Progenitor cell of endocrine pancreas (in vitro differentiated cells): ENCODE data around the gene GRN. TPM values are rescaled to one million over a fixed set of nuclear protein-coding genes. Genes with fewer than 3 reads are reported as not detected.

Experiments
- DNase-seq: peaks from one replicate; pipeline ENCODE4 v3.0.0; 2021; ENCODE audit warnings: low spot score; ENCODE audit not compliant: unreplicated experiment
- H3K27ac Mint-ChIP-seq: 2 replicates; pipeline ENCODE4 v1.8.0; 2021; ENCODE audit warnings: mild to moderate bottlenecking, moderate library complexity, mixed read lengths
- H3K27me3 Mint-ChIP-seq: 2 replicates; pipeline ENCODE4 v1.8.0; 2021; ENCODE audit warnings: mixed read lengths
- H3K36me3 Mint-ChIP-seq: 2 replicates; pipeline ENCODE4 v1.8.0; 2022; ENCODE audit warnings: mixed read lengths; ENCODE audit not compliant: insufficient read depth
- H3K4me1 Mint-ChIP-seq: 2 replicates; pipeline ENCODE4 v1.8.0; 2021; ENCODE audit warnings: low read depth, mixed read lengths
- H3K4me3 Mint-ChIP-seq: 2 replicates; pipeline ENCODE4 v1.8.0; 2021; ENCODE audit warnings: low read depth, mild to moderate bottlenecking, moderate library complexity, mixed read lengths
- H3K9me3 Mint-ChIP-seq: 2 replicates; pipeline ENCODE4 v1.8.0; 2021; ENCODE audit warnings: low read depth, mixed read lengths
- total RNA-seq: library from RNA; stranded (reverse); gene quantifications from 2 replicates; pipeline ENCODE4 v1.2.1, GENCODE V29; 2021
- TF ChIP-seq, protein P1 (sequence below): fragments of 200-600 bp; sonication (generic); IDR thresholded peaks from one replicate; pipeline ENCODE4 v1.5.0; 2021; ENCODE audit warnings: antibody characterized with exemption, mild to moderate bottlenecking; ENCODE audit not compliant: unreplicated experiment

The GRN gene
- total RNA-seq, 1 donor from 2014 or later, result 99.7 TPM

DNA sequence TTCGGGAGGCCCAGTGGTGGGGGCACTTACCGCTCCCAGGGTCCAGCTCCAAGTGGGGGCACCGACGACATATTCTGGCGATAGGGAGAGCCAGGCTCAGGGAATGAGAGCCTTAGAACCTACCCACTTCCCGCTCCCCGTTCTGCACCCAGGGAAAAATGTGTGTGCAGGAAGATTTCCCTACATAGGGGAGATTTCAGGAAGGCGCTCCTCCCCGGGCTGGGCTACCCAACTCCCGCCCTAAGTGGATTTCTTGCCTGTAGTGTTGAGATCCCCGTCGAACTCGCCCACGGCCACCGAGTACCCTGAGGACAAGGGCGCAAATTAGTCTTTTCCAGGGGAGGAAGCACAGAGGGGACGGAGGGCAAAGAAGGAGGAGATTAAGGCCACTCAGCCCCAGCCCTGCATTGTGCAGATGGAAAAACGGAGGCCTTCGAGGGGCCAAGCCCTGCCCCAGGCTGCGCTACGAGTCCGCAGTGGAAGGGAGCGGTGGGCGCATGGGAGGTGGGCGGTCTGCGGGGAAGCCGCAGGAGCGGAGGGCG is 39.2 kb downstream of the GRN start:
- H3K4me1 Mint-ChIP-seq, result peaks cover 3% of the 10 kb centered on the region
- H3K4me3 Mint-ChIP-seq, result peak overlapping the region; percentile 44
- peak; percentile 24 for DNase-seq
- no peak overlapping the region for H3K27ac Mint-ChIP-seq
- peaks cover 44% of the 10 kb centered on the region for H3K27me3 Mint-ChIP-seq
- no peaks in the 10 kb centered on the region for H3K9me3 Mint-ChIP-seq
- H3K36me3 Mint-ChIP-seq, result no peaks in the 10 kb centered on the region
- TF ChIP-seq, protein P1, sequence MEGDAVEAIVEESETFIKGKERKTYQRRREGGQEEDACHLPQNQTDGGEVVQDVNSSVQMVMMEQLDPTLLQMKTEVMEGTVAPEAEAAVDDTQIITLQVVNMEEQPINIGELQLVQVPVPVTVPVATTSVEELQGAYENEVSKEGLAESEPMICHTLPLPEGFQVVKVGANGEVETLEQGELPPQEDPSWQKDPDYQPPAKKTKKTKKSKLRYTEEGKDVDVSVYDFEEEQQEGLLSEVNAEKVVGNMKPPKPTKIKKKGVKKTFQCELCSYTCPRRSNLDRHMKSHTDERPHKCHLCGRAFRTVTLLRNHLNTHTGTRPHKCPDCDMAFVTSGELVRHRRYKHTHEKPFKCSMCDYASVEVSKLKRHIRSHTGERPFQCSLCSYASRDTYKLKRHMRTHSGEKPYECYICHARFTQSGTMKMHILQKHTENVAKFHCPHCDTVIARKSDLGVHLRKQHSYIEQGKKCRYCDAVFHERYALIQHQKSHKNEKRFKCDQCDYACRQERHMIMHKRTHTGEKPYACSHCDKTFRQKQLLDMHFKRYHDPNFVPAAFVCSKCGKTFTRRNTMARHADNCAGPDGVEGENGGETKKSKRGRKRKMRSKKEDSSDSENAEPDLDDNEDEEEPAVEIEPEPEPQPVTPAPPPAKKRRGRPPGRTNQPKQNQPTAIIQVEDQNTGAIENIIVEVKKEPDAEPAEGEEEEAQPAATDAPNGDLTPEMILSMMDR, result no peak

DNA sequence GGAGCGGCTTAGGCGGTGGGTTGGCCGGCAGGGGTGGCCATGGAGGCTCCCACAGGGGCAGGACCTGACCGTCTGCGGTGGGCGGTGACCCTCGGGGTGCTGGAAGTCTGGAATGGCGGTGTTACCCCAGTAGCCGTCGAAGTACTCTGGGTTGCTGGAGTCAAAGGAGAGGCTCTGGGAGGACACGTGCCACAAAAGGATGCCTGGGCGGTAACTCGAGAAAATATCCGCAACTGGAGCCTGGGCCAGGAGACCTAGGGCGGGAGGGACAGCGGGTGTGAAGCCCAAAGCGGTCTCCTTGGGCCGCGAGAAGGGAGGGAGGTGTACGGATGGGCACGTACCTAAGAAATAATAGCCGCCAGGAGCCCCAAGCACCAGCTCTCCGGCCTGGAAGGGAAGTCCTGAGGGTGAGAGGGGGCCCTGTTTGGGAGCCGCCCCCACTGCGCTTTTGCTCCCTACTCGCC is 39.8 kb downstream of the GRN start:
- TF ChIP-seq, protein P1, result no peak
- peaks cover 44% of the 10 kb centered on the region for H3K27me3 Mint-ChIP-seq
- peaks cover 3% of the 10 kb centered on the region for H3K4me1 Mint-ChIP-seq
- no peaks in the 10 kb centered on the region for H3K9me3 Mint-ChIP-seq
- no peak overlapping the region for H3K27ac Mint-ChIP-seq
- no peaks in the 10 kb centered on the region for H3K36me3 Mint-ChIP-seq
- DNase-seq, result no peak
- H3K4me3 Mint-ChIP-seq, result peak overlapping the region; percentile 63

DNA sequence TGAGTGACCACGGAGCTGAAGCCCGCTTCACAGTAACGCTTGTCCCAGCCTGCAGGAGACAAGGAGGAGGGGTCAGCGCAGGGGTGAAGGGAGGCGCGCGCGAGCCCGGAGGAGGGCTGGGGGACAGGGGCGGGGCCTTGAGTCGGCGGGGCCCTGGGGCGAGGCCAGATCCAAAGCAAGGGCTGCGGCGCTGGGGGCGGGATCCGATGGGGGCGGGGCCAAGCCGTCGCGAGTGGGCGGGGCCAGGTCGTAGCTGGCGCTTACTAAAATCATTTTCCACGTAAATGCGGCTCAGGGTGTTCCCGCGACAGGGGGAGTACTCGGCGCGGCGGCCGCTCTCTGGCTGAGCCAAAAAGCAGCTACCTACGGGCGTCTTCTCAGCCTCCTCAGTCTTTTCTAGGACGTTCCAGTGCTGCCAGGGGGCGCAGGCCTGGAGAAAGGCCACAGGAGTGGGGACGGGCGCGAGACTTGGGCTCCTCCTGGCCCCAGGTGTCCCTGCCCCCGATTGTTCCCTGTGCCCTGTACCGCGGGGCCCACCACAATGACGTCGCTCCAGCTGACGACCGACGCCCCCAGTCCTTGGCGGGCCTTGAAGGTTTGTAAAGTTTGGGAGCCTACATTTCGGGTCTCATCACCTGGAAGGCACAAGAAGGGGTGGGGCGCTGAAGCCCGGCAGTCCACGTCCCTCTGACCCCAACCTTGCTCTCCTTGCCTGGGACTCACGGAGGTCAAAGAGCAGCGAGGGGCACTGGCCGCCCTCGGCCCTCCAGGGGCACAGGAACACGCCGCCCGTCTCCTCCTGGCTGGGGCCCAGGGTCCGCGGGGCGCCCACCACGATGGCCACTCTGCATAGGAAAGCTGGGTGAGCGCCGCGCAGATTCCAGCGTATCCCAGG is 40.4 kb downstream of the GRN start:
- no peaks in the 10 kb centered on the region for H3K36me3 Mint-ChIP-seq
- peaks cover 7% of the 10 kb centered on the region for H3K4me1 Mint-ChIP-seq
- peak; percentile 69 for DNase-seq
- H3K9me3 Mint-ChIP-seq, result no peaks in the 10 kb centered on the region
- peaks cover 44% of the 10 kb centered on the region for H3K27me3 Mint-ChIP-seq
- no peak overlapping the region for H3K27ac Mint-ChIP-seq
- peak overlapping the region; percentile 71 for H3K4me3 Mint-ChIP-seq
- TF ChIP-seq, protein P1, result peak; percentile 43

DNA sequence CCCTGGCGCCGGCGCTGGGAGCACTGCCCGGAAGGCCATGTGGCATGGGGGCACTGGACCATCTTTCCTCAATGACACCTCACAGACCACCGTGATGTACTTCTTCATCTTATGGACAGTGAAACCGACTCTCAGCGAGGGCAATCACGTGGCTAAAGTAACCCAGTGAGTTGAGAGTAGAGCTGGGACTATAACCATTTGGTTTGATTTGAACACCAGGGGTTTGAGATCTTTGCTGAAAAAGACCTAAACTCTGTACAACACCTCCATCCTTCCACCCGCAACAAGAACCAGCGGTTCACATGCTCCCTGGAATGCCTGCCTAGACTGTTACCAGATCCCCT is 41.1 kb downstream of the GRN start:
- Mint-ChIP-seq H3K36me3 (no peaks in the 10 kb centered on the region), H3K4me1 (peaks cover 8% of the 10 kb centered on the region), H3K4me3 (peak overlapping the region; percentile 71), H3K9me3 (no peaks in the 10 kb centered on the region), H3K27ac (peak overlapping the region; percentile 48), H3K27me3 (peaks cover 44% of the 10 kb centered on the region)
- no peak for DNase-seq
- TF ChIP-seq, protein P1, result no peak

DNA sequence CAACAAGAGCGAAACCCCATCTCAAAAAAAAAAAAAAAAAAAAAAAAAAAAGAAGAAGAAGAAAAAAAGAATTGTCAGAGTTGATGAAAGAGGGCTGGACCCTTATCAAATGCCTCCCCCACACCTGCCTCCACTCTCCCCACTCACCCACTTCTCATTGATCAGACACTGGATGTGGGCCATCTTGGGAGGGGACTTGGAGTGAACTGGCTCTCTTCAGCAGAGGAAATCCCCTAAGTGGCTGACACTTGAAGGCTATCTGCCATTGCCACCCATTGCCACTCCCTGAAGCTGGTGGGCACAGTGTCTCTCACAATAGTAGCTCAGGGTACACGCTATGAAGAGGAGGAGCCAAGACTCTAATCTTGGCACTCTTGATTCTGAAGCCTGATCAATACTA is 42.7 kb downstream of the GRN start:
- no peak for DNase-seq

More for the DNA sequence above, 42.7 kb downstream of the GRN start:
- Mint-ChIP-seq H3K4me1 (peaks cover 8% of the 10 kb centered on the region), H3K9me3 (no peaks in the 10 kb centered on the region), H3K27ac (no peak overlapping the region), H3K36me3 (no peaks in the 10 kb centered on the region), H3K4me3 (no peak overlapping the region), H3K27me3 (peaks cover 32% of the 10 kb centered on the region)
- TF ChIP-seq, protein P1, result no peak
